ENCODE measurements around the gene HLA-DQA2.
"Not testable (repeated sequence)": the region's sequence is repeated elsewhere in the genome, so short reads cannot be mapped to it uniquely, and the experiment has no call there.

The HLA-DQA2 gene

GRCh38 chr6:32742374-32742773 lies 1.2 kb downstream of the HLA-DQA2 start:
- no peak overlapping the region for H3K9ac ChIP-seq (ENCODE audit: low read depth, low read length)
- H3K9me3 ChIP-seq (ENCODE audit: insufficient read depth, low read depth, low read length) = no peaks in the 10 kb centered on the region; the same call in 1 of the 2 replicates
- H3K36me3 ChIP-seq (ENCODE audit: insufficient read depth, low read length) = no peaks in the 10 kb centered on the region
- no peaks in the 10 kb centered on the region for H3K4me1 ChIP-seq (ENCODE audit: insufficient read depth, low read length)
- H3K27me3 ChIP-seq (ENCODE audit: insufficient read depth, low read length) = no peaks in the 10 kb centered on the region
- H3K4me3 ChIP-seq (ENCODE audit: low read length) = no peak overlapping the region
- WGBS = 96% methylated on average over 2 of the region's 3 CpGs
- no peak overlapping the region for H3K27ac ChIP-seq (ENCODE audit: low read depth, low read length)

GRCh38 chr6:32744776-32745175 lies 3.6 kb downstream of the HLA-DQA2 start:
- no peaks in the 10 kb centered on the region for H3K36me3 ChIP-seq (ENCODE audit: insufficient read depth, low read length)
- H3K4me1 ChIP-seq (ENCODE audit: insufficient read depth, low read length) = peaks cover 7% of the 10 kb centered on the region; the same call in 1 of the 2 replicates
- H3K4me3 ChIP-seq (ENCODE audit: low read length) = no peak overlapping the region
- H3K9me3 ChIP-seq (ENCODE audit: insufficient read depth, low read depth, low read length) = no peaks in the 10 kb centered on the region; the same call in 1 of the 2 replicates
- 71% methylated on average over 5 of the region's 5 CpGs for WGBS
- no peak overlapping the region for H3K9ac ChIP-seq (ENCODE audit: low read depth, low read length)
- H3K27ac ChIP-seq (ENCODE audit: low read depth, low read length) = no peak overlapping the region
- H3K27me3 ChIP-seq (ENCODE audit: insufficient read depth, low read length) = no peaks in the 10 kb centered on the region

GRCh38 chr6:32745649-32746048 lies 4.5 kb downstream of the HLA-DQA2 start:
- not testable (repeated sequence) for H3K9me3 ChIP-seq (ENCODE audit: insufficient read depth, low read depth, low read length); H3K9ac ChIP-seq (ENCODE audit: low read depth, low read length); H3K27ac ChIP-seq (ENCODE audit: low read depth, low read length); H3K36me3 ChIP-seq (ENCODE audit: insufficient read depth, low read length); H3K4me1 ChIP-seq (ENCODE audit: insufficient read depth, low read length); H3K27me3 ChIP-seq (ENCODE audit: insufficient read depth, low read length); H3K4me3 ChIP-seq (ENCODE audit: low read length)
- WGBS = 66% methylated on average over 1 of the region's 1 CpG

- H3K4me3 ChIP-seq (ENCODE audit: low read length) = no peak overlapping the region
- no peaks in the 10 kb centered on the region for H3K36me3 ChIP-seq (ENCODE audit: insufficient read depth, low read length)
- H3K27ac ChIP-seq (ENCODE audit: low read depth, low read length) = no peak overlapping the region
- H3K9me3 ChIP-seq (ENCODE audit: insufficient read depth, low read depth, low read length) = no peaks in the 10 kb centered on the region
- WGBS = 87% methylated on average over 8 of the region's 8 CpGs
- no peaks in the 10 kb centered on the region for H3K27me3 ChIP-seq (ENCODE audit: insufficient read depth, low read length)
- peaks cover 7% of the 10 kb centered on the region; the same call in 1 of the 2 replicates for H3K4me1 ChIP-seq (ENCODE audit: insufficient read depth, low read length)
- H3K9ac ChIP-seq (ENCODE audit: low read depth, low read length) = no peak overlapping the region
Measured at GRCh38 chr6:32752580-32752979, 11.4 kb downstream of the HLA-DQA2 start.

GRCh38 chr6:32759669-32760068 lies 18.5 kb downstream of the HLA-DQA2 start:
- no peaks in the 10 kb centered on the region for H3K4me1 ChIP-seq (ENCODE audit: insufficient read depth, low read length)
- H3K4me3 ChIP-seq (ENCODE audit: low read length) = no peak overlapping the region
- no peaks in the 10 kb centered on the region for H3K27me3 ChIP-seq (ENCODE audit: insufficient read depth, low read length)
- no peak overlapping the region for H3K27ac ChIP-seq (ENCODE audit: low read depth, low read length)
- no peaks in the 10 kb centered on the region for H3K36me3 ChIP-seq (ENCODE audit: insufficient read depth, low read length)
- no peak overlapping the region for H3K9ac ChIP-seq (ENCODE audit: low read depth, low read length)
- 100% methylated on average over 1 of the region's 1 CpG for WGBS
- H3K9me3 ChIP-seq (ENCODE audit: insufficient read depth, low read depth, low read length) = 0 out of 2 replicates have a peak, but pooled peaks cover 3% of the 10 kb centered on the region

- no peak overlapping the region for H3K27ac ChIP-seq (ENCODE audit: low read depth, low read length)
- H3K9ac ChIP-seq (ENCODE audit: low read depth, low read length) = no peak overlapping the region
- no peaks in the 10 kb centered on the region for H3K27me3 ChIP-seq (ENCODE audit: insufficient read depth, low read length)
- no peaks in the 10 kb centered on the region for H3K36me3 ChIP-seq (ENCODE audit: insufficient read depth, low read length)
- no peak overlapping the region for H3K4me3 ChIP-seq (ENCODE audit: low read length)
- WGBS = 93% methylated on average over 16 of the region's 16 CpGs
- H3K9me3 ChIP-seq (ENCODE audit: insufficient read depth, low read depth, low read length) = 0 out of 2 replicates have a peak, but pooled peaks cover 3% of the 10 kb centered on the region
- no peaks in the 10 kb centered on the region for H3K4me1 ChIP-seq (ENCODE audit: insufficient read depth, low read length)
Measured at GRCh38 chr6:32761072-32761471, 19.9 kb downstream of the HLA-DQA2 start.

GRCh38 chr6:32761548-32761947 lies 20.4 kb downstream of the HLA-DQA2 start:
- no peak overlapping the region for H3K27ac ChIP-seq (ENCODE audit: low read depth, low read length)
- WGBS = 94% methylated on average over 40 of the region's 40 CpGs
- H3K9ac ChIP-seq (ENCODE audit: low read depth, low read length) = no peak overlapping the region
- H3K27me3 ChIP-seq (ENCODE audit: insufficient read depth, low read length) = no peaks in the 10 kb centered on the region
- no peaks in the 10 kb centered on the region for H3K4me1 ChIP-seq (ENCODE audit: insufficient read depth, low read length)
- no peaks in the 10 kb centered on the region for H3K36me3 ChIP-seq (ENCODE audit: insufficient read depth, low read length)
- no peak overlapping the region for H3K4me3 ChIP-seq (ENCODE audit: low read length)
- H3K9me3 ChIP-seq (ENCODE audit: insufficient read depth, low read depth, low read length) = 0 out of 2 replicates have a peak, but pooled peaks cover 3% of the 10 kb centered on the region

GRCh38 chr6:32763421-32763820 lies 22.2 kb downstream of the HLA-DQA2 start, which contains the start of gene HLA-DQB2:
Gene HLA-DQB2 (minus strand): TSS chr6:32763532. CDS start chr6:32763470, 62 bp downstream.
- Histone ChIP-seq H3K36me3 (ENCODE audit: insufficient read depth, low read length) (no peaks in the 10 kb centered on the region), H3K9me3 (ENCODE audit: insufficient read depth, low read depth, low read length) (0 out of 2 replicates have a peak, but pooled peaks cover 5% of the 10 kb centered on the region), H3K4me3 (ENCODE audit: low read length) (no peak within 1 kb of the TSS), H3K27ac (ENCODE audit: low read depth, low read length) (no peak within 1 kb of the TSS), H3K9ac (ENCODE audit: low read depth, low read length) (no peak within 1 kb of the TSS), H3K27me3 (ENCODE audit: insufficient read depth, low read length) (no peaks in the 10 kb centered on the region), H3K4me1 (ENCODE audit: insufficient read depth, low read length) (no peaks in the 10 kb centered on the region)
- 73% methylated on average over 4 of the region's 4 CpGs for WGBS

GRCh38 chr6:32764048-32764447 lies 22.9 kb downstream of the HLA-DQA2 start:
- no peaks in the 10 kb centered on the region for H3K4me1 ChIP-seq (ENCODE audit: insufficient read depth, low read length)
- H3K9ac ChIP-seq (ENCODE audit: low read depth, low read length) = no peak overlapping the region
- 36% methylated on average over 1 of the region's 1 CpG for WGBS
- H3K4me3 ChIP-seq (ENCODE audit: low read length) = no peak overlapping the region
- 0 out of 2 replicates have a peak, but pooled peaks cover 2% of the 10 kb centered on the region for H3K9me3 ChIP-seq (ENCODE audit: insufficient read depth, low read depth, low read length)
- H3K27me3 ChIP-seq (ENCODE audit: insufficient read depth, low read length) = no peaks in the 10 kb centered on the region
- H3K36me3 ChIP-seq (ENCODE audit: insufficient read depth, low read length) = no peaks in the 10 kb centered on the region
- H3K27ac ChIP-seq (ENCODE audit: low read depth, low read length) = no peak overlapping the region

GRCh38 chr6:32772656-32773055 lies 31.5 kb downstream of the HLA-DQA2 start:
- no peaks in the 10 kb centered on the region for H3K9me3 ChIP-seq (ENCODE audit: insufficient read depth, low read depth, low read length)
- H3K4me3 ChIP-seq (ENCODE audit: low read length) = no peak overlapping the region
- H3K27ac ChIP-seq (ENCODE audit: low read depth, low read length) = no peak overlapping the region
- no peaks in the 10 kb centered on the region for H3K4me1 ChIP-seq (ENCODE audit: insufficient read depth, low read length)
- H3K27me3 ChIP-seq (ENCODE audit: insufficient read depth, low read length) = no peaks in the 10 kb centered on the region
- no CpG with 5 or more reads among the region's 1 CpG for WGBS
- H3K36me3 ChIP-seq (ENCODE audit: insufficient read depth, low read length) = no peaks in the 10 kb centered on the region
- no peak overlapping the region for H3K9ac ChIP-seq (ENCODE audit: low read depth, low read length)

GRCh38 chr6:32774426-32774825 lies 33.2 kb downstream of the HLA-DQA2 start:
- Histone ChIP-seq H3K4me3 (ENCODE audit: low read length) (no peak overlapping the region), H3K27ac (ENCODE audit: low read depth, low read length) (no peak overlapping the region), H3K27me3 (ENCODE audit: insufficient read depth, low read length) (no peaks in the 10 kb centered on the region), H3K9me3 (ENCODE audit: insufficient read depth, low read depth, low read length) (no peaks in the 10 kb centered on the region), H3K9ac (ENCODE audit: low read depth, low read length) (no peak overlapping the region), H3K4me1 (ENCODE audit: insufficient read depth, low read length) (no peaks in the 10 kb centered on the region), H3K36me3 (ENCODE audit: insufficient read depth, low read length) (no peaks in the 10 kb centered on the region)
- WGBS = 67% methylated on average over 1 of the region's 1 CpG

- no peaks in the 10 kb centered on the region for H3K27me3 ChIP-seq (ENCODE audit: insufficient read depth, low read length)
- no peaks in the 10 kb centered on the region for H3K4me1 ChIP-seq (ENCODE audit: insufficient read depth, low read length)
- H3K27ac ChIP-seq (ENCODE audit: low read depth, low read length) = no peak overlapping the region
- no peaks in the 10 kb centered on the region for H3K36me3 ChIP-seq (ENCODE audit: insufficient read depth, low read length)
- 55% methylated on average over 1 of the region's 1 CpG for WGBS
- no peaks in the 10 kb centered on the region for H3K9me3 ChIP-seq (ENCODE audit: insufficient read depth, low read depth, low read length)
- no peak overlapping the region for H3K9ac ChIP-seq (ENCODE audit: low read depth, low read length)
- H3K4me3 ChIP-seq (ENCODE audit: low read length) = no peak overlapping the region
Measured at GRCh38 chr6:32775071-32775470, 33.9 kb downstream of the HLA-DQA2 start.

Measured in HUES64 (cell line).